ENCODE measurements around the gene GDF3. TPM values are rescaled to one million over a fixed set of nuclear protein-coding genes. Genes with fewer than 3 reads are reported as not detected.
A peak's percentile ranks its signal among the peaks of the same experiment; 100 is the strongest.
"Not testable (repeated sequence)": the region's sequence is repeated elsewhere in the genome, so short reads cannot be mapped to it uniquely, and the experiment has no call there.

GDF3 gene
- total RNA-seq, 1 experiment from 2014 or later: not detected

GRCh38 chr12:7679251-7680045, 16.1 kb downstream of the GDF3 start:
- no peak overlapping the region for H3K27ac ChIP-seq (ENCODE audit: low read length)
- H3K9me3 ChIP-seq (ENCODE audit: low read length): no peaks in the 10 kb centered on the region
- H3K9ac ChIP-seq (ENCODE audit: low read length): no peak overlapping the region
- H3K36me3 ChIP-seq (ENCODE audit: insufficient read depth, low read length): no peaks in the 10 kb centered on the region
- H3K27me3 ChIP-seq (ENCODE audit: low read length): no peaks in the 10 kb centered on the region
- no peaks in the 10 kb centered on the region for H3K79me2 ChIP-seq (ENCODE audit: low read length)
- no peak overlapping the region for H3K4me3 ChIP-seq (ENCODE audit: low read length)
- no peaks in the 10 kb centered on the region for H3K9me2 ChIP-seq (replicated peaks; ENCODE audit: insufficient read depth, low read length)
- H3K4me1 ChIP-seq (ENCODE audit: low read length): no peaks in the 10 kb centered on the region
- no peak overlapping the region for H2AFZ ChIP-seq (ENCODE audit: low read length)
- peak; percentile 22 for DNase-seq
- H3K4me2 ChIP-seq (ENCODE audit: low read depth, low read length, poor library complexity, severe bottlenecking): no peak overlapping the region
- H4K20me1 ChIP-seq (ENCODE audit: insufficient read depth, low read depth, low read length): no peaks in the 10 kb centered on the region

DNA sequence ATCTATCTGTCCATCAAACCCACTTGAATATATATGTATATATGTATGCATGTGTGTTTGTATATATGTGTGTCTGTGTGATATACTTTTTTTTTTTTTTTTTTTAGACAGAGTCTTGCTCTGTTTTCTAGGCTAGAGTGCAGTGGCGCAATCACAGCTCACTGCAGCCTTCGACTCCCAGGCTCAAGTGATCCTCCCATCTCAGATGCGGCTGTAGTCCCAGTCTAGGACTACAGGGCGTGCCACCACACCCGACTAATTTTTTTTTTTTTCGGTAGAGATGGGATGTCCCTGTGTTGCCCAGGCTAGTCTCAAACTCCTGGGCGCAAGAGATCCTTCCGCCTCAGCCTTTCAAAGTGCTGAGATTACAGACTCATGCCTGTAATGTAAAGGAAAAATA, 16.8 kb downstream of the GDF3 start:
- no peak for DNase-seq
- Histone ChIP-seq H3K36me3 (ENCODE audit: insufficient read depth, low read length) (no peaks in the 10 kb centered on the region), H4K20me1 (ENCODE audit: insufficient read depth, low read depth, low read length) (no peaks in the 10 kb centered on the region), H3K27me3 (ENCODE audit: low read length) (no peaks in the 10 kb centered on the region), H3K9me3 (ENCODE audit: low read length) (no peaks in the 10 kb centered on the region), H3K4me1 (ENCODE audit: low read length) (no peaks in the 10 kb centered on the region), H3K9ac (ENCODE audit: low read length) (no peak overlapping the region), H2AFZ (ENCODE audit: low read length) (no peak overlapping the region), H3K79me2 (ENCODE audit: low read length) (no peaks in the 10 kb centered on the region), H3K9me2 (replicated peaks; ENCODE audit: insufficient read depth, low read length) (no peaks in the 10 kb centered on the region), H3K4me3 (ENCODE audit: low read length) (no peak overlapping the region), H3K27ac (ENCODE audit: low read length) (no peak overlapping the region), H3K4me2 (ENCODE audit: low read depth, low read length, poor library complexity, severe bottlenecking) (no peak overlapping the region)

- peak; percentile 68 for DNase-seq
- H3K4me3 ChIP-seq (ENCODE audit: low read length); H3K27ac ChIP-seq (ENCODE audit: low read length); H3K27me3 ChIP-seq (ENCODE audit: low read length); H3K9me3 ChIP-seq (ENCODE audit: low read length); H4K20me1 ChIP-seq (ENCODE audit: insufficient read depth, low read depth, low read length); H2AFZ ChIP-seq (ENCODE audit: low read length); H3K4me2 ChIP-seq (ENCODE audit: low read depth, low read length, poor library complexity, severe bottlenecking); H3K36me3 ChIP-seq (ENCODE audit: insufficient read depth, low read length); H3K9ac ChIP-seq (ENCODE audit: low read length); H3K79me2 ChIP-seq (ENCODE audit: low read length); H3K4me1 ChIP-seq (ENCODE audit: low read length); H3K9me2 ChIP-seq (replicated peaks; ENCODE audit: insufficient read depth, low read length): not testable (repeated sequence)
These were observed 18.1 kb downstream of the GDF3 start for GRCh38 chr12:7677432-7677888.

DNA sequence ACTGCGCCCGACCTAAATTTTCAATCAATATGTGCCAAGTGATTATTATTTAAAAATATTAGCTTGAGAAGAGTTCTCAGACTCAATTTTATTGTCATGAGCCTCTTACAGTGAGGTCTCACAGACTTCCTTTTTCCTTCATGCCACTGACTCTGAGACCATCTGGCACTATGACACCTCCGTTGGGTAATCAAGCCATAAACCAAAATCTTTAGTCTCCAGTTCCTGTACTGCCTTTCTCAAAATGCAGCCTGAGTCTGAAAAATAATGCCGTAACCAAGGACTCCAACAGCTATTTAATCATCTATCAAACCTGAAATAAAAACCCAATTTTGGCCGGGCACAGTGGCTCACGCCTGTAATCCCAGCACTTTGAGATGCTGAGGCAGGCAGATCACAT, 20.1 kb downstream of the GDF3 start:
- H4K20me1 ChIP-seq (ENCODE audit: insufficient read depth, low read depth, low read length); H3K36me3 ChIP-seq (ENCODE audit: insufficient read depth, low read length); H3K27ac ChIP-seq (ENCODE audit: low read length); DNase-seq; H3K9ac ChIP-seq (ENCODE audit: low read length); H3K9me3 ChIP-seq (ENCODE audit: low read length); H2AFZ ChIP-seq (ENCODE audit: low read length); H3K27me3 ChIP-seq (ENCODE audit: low read length); H3K4me2 ChIP-seq (ENCODE audit: low read depth, low read length, poor library complexity, severe bottlenecking); H3K79me2 ChIP-seq (ENCODE audit: low read length); H3K9me2 ChIP-seq (replicated peaks; ENCODE audit: insufficient read depth, low read length); H3K4me1 ChIP-seq (ENCODE audit: low read length); H3K4me3 ChIP-seq (ENCODE audit: low read length): not testable (repeated sequence)

GRCh38 chr12:7668171-7668570, 27.4 kb downstream of the GDF3 start:
- Histone ChIP-seq H3K9ac (ENCODE audit: low read length) (no peak overlapping the region), H3K4me3 (ENCODE audit: low read length) (no peak overlapping the region), H3K4me2 (ENCODE audit: low read depth, low read length, poor library complexity, severe bottlenecking) (no peak overlapping the region)

GRCh38 chr12:7667125-7667524, 28.4 kb downstream of the GDF3 start:
- Histone ChIP-seq H3K4me2 (ENCODE audit: low read depth, low read length, poor library complexity, severe bottlenecking) (no peak overlapping the region), H3K9me3 (ENCODE audit: low read length) (no peaks in the 10 kb centered on the region), H3K4me3 (ENCODE audit: low read length) (no peak overlapping the region), H3K27ac (ENCODE audit: low read length) (no peak overlapping the region), H3K9me2 (replicated peaks; ENCODE audit: insufficient read depth, low read length) (no peaks in the 10 kb centered on the region), H3K36me3 (ENCODE audit: insufficient read depth, low read length) (no peaks in the 10 kb centered on the region), H3K9ac (ENCODE audit: low read length) (no peak overlapping the region), H3K27me3 (ENCODE audit: low read length) (no peaks in the 10 kb centered on the region), H4K20me1 (ENCODE audit: insufficient read depth, low read depth, low read length) (no peaks in the 10 kb centered on the region), H2AFZ (ENCODE audit: low read length) (no peak overlapping the region), H3K4me1 (ENCODE audit: low read length) (no peaks in the 10 kb centered on the region), H3K79me2 (ENCODE audit: low read length) (no peaks in the 10 kb centered on the region)
- peak; percentile 66 for DNase-seq

More at GRCh38 chr12:7668171-7668570, 27.4 kb downstream of the GDF3 start:
- H3K27ac ChIP-seq (ENCODE audit: low read length): no peak overlapping the region
- no peaks in the 10 kb centered on the region for H3K4me1 ChIP-seq (ENCODE audit: low read length)
- H3K9me3 ChIP-seq (ENCODE audit: low read length): no peaks in the 10 kb centered on the region
- no peaks in the 10 kb centered on the region for H3K27me3 ChIP-seq (ENCODE audit: low read length)
- no peaks in the 10 kb centered on the region for H4K20me1 ChIP-seq (ENCODE audit: insufficient read depth, low read depth, low read length)
- H3K36me3 ChIP-seq (ENCODE audit: insufficient read depth, low read length): no peaks in the 10 kb centered on the region
- no peak for DNase-seq
- no peaks in the 10 kb centered on the region for H3K79me2 ChIP-seq (ENCODE audit: low read length)
- H2AFZ ChIP-seq (ENCODE audit: low read length): no peak overlapping the region
- no peaks in the 10 kb centered on the region for H3K9me2 ChIP-seq (replicated peaks; ENCODE audit: insufficient read depth, low read length)

GRCh38 chr12:7666595-7666994, 29.0 kb downstream of the GDF3 start:
- Histone ChIP-seq H3K9me2 (replicated peaks; ENCODE audit: insufficient read depth, low read length) (no peaks in the 10 kb centered on the region), H4K20me1 (ENCODE audit: insufficient read depth, low read depth, low read length) (no peaks in the 10 kb centered on the region), H3K27me3 (ENCODE audit: low read length) (no peaks in the 10 kb centered on the region), H3K79me2 (ENCODE audit: low read length) (no peaks in the 10 kb centered on the region), H3K9ac (ENCODE audit: low read length) (no peak overlapping the region), H3K4me1 (ENCODE audit: low read length) (no peaks in the 10 kb centered on the region), H3K9me3 (ENCODE audit: low read length) (no peaks in the 10 kb centered on the region), H3K4me3 (ENCODE audit: low read length) (no peak overlapping the region), H3K36me3 (ENCODE audit: insufficient read depth, low read length) (no peaks in the 10 kb centered on the region), H3K27ac (ENCODE audit: low read length) (no peak overlapping the region), H3K4me2 (ENCODE audit: low read depth, low read length, poor library complexity, severe bottlenecking) (no peak overlapping the region), H2AFZ (ENCODE audit: low read length) (no peak overlapping the region)
- DNase-seq: no peak

GRCh38 chr12:7661741-7662140, 33.8 kb downstream of the GDF3 start:
- H4K20me1 ChIP-seq (ENCODE audit: insufficient read depth, low read depth, low read length): no peaks in the 10 kb centered on the region
- H3K4me3 ChIP-seq (ENCODE audit: low read length): no peak overlapping the region
- no peak overlapping the region for H2AFZ ChIP-seq (ENCODE audit: low read length)
- H3K9me2 ChIP-seq (replicated peaks; ENCODE audit: insufficient read depth, low read length): no peaks in the 10 kb centered on the region
- H3K27ac ChIP-seq (ENCODE audit: low read length): no peak overlapping the region
- H3K9me3 ChIP-seq (ENCODE audit: low read length): no peaks in the 10 kb centered on the region
- H3K36me3 ChIP-seq (ENCODE audit: insufficient read depth, low read length): no peaks in the 10 kb centered on the region
- no peak overlapping the region for H3K9ac ChIP-seq (ENCODE audit: low read length)
- H3K79me2 ChIP-seq (ENCODE audit: low read length): no peaks in the 10 kb centered on the region
- no peak overlapping the region for H3K4me2 ChIP-seq (ENCODE audit: low read depth, low read length, poor library complexity, severe bottlenecking)
- DNase-seq: no peak
- no peaks in the 10 kb centered on the region for H3K27me3 ChIP-seq (ENCODE audit: low read length)
- H3K4me1 ChIP-seq (ENCODE audit: low read length): no peaks in the 10 kb centered on the region
